ENCODE data around the gene TSPAN14.
"Not testable (repeated sequence)": the region's sequence is repeated elsewhere in the genome, so short reads cannot be mapped to it uniquely, and the experiment has no call there.

Gene TSPAN14

DNA sequence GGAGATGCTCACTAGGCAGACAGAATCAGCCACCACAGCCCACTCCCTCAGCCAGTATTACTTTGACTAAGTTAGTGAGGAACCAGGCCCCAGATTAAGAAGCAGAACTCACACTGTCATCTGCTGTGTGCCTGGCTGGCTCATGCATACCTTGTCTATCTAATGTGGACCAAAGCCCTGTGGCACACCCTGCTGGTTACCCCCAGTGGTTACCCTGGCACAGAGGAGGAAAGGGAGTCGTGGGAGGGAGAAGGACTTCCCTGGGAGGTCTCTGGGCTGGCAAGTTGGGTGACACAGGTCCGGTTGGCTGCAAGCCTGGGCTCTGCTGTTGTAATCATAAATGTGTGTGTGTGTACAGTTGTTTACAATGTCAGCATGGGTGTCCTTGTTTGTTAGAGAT, 76.1 kb downstream of the TSPAN14 start:
- DNase-seq: peak; percentile 72 to 73

DNA sequence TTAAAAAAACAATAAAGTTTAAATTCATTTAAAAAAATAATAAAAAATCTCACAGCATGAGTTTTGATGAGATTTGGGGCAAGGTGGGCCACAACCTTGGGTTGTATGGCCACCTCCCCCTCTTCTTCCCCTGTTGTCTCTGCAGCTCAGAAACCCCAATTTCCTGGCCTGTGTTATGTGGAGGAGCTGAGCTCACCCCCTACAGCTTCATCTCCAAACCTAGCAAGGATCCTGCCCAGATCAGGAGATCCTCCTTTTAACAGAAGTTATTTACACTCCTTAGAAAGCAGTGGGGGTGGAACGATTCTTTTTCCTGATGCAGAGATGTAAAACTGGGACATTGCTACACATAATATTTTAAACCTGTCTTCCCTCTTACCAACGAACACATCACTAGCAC, 76.7 kb downstream of the TSPAN14 start:
- DNase-seq: no peak

DNA sequence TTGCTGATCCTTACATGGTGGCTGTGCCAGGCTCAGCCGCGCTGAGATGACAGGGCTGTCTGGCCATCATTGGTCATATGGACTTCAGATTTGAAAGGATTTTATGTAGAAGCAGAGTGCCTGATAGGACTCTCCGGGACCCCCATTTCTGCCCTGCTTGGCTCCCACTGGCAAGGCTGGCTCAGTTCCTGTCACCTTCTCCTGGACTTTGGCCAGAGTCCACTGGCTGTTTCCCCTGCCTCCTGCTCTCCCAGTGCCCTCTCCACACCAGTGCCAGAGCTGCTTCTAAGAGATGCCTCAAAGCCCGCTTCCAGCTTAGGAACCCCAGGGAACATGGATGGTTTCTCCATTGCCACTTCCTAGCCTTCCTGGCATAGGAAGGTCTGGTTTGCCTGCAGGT, 78.5 kb downstream of the TSPAN14 start:
- no peak for DNase-seq

DNA sequence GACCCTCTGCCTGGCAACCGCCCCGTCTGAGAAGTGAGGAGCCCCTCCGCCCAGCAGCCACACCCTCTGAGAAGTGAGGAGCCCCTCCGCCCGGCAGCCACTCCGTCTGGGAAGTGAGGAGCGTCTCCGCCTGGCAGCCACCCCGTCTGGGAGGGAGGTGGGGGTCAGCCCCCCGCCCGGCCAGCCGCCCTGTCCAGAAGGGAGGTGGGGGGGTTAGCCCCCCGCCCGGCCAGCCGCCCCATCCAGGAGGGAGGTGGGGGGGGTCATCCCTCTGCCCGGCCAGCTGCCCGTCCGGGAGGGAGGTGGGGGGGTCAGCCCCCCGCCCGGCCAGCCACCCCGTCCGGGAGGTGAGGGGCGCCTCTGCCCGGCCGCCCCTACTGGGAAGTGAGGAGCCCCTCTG, 79.9 kb downstream of the TSPAN14 start:
- not testable (repeated sequence) for DNase-seq

GRCh38 chr10:80534646-80535045, 80.5 kb downstream of the TSPAN14 start:
- not testable (repeated sequence) for DNase-seq

- DNase-seq: peak; percentile 87 to 88
Measured at GRCh38 chr10:80535671-80536360, 81.7 kb downstream of the TSPAN14 start.

- peak in 1 of 2 experiments; percentile 49 for DNase-seq
Measured at GRCh38 chr10:80536361-80536835, 82.3 kb downstream of the TSPAN14 start.

GRCh38 chr10:80537086-80537735, 83.1 kb downstream of the TSPAN14 start:
- DNase-seq: peak in 1 of 2 experiments; percentile 16

GRCh38 chr10:80537736-80538480, 83.8 kb downstream of the TSPAN14 start, which contains the start of gene SH2D4B:
SH2D4B (plus strand) TSS chr10:80537902; CDS start chr10:80538332, 430 bp downstream.
- peak; percentile 14 to 16 for DNase-seq

DNA sequence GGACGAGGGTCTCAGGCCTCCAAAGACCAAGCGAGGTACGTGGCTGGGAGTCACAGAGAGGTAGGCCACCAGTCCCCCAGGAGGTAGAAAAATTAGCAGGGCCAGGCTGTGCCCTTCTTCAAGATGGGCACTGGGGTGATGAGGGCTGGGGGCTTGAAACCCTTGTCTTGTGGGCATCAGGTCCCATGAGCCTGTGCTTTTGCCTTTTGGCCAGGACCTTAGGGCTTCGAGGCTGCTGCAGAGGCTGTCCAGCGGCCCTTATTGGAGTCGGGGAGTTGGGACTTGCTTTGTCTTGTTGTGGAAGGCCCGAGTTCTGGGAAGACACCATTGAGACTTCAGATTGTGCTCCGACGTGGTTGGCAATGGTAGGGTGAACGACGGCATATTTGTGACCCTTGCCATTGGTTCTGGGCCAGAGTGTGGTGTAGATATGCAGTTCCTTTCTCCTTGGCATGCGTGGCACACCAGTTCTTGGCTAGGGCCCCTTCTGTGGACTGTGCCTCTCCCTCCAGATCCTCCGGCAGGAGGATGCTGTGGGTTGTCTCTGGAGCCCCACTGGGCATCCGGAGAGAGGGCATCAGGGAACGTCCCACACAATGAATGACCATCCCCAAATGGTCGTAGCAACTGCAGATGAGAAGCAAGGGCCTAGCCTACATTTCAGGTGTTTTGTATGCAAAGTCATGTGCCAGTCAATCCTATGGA, 84.5 kb downstream of the TSPAN14 start:
- DNase-seq: peak; percentile 9 to 12

DNA sequence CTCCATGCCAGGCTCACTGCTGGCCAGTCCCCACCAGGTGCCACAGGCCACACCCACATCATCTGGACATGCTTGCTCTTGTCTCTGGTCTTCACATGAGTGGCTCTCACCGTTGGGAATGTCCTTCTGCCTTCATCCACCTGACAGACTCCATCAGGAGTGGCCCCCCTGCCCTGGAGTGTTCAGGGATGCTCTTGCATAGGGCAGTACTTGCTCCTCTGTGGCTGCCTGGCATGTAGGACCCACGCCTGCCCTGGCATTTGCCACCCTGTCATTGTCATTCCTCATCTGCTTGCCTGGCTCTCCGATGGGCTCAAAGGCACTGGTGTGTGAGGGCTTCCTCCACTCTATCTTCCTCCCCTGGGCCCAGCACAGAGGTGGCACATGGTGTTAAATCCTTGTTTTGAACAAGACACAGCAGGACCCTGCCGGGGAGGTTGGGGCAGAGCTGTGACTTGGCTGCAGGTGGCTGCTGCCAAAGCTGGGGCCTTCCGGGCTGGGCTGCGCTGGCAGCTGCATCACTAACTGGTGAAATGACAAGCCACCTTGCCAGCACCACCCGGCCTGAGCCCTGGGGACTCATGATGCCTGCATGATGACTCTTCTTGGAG, 85.4 kb downstream of the TSPAN14 start:
- peak in 1 of 2 experiments; percentile 16 for DNase-seq

- DNase-seq: peak in 1 of 2 experiments; percentile 4
Measured at GRCh38 chr10:80540136-80540535, 86.0 kb downstream of the TSPAN14 start.

GRCh38 chr10:80540618-80540980, 86.5 kb downstream of the TSPAN14 start:
- DNase-seq: no peak

DNA sequence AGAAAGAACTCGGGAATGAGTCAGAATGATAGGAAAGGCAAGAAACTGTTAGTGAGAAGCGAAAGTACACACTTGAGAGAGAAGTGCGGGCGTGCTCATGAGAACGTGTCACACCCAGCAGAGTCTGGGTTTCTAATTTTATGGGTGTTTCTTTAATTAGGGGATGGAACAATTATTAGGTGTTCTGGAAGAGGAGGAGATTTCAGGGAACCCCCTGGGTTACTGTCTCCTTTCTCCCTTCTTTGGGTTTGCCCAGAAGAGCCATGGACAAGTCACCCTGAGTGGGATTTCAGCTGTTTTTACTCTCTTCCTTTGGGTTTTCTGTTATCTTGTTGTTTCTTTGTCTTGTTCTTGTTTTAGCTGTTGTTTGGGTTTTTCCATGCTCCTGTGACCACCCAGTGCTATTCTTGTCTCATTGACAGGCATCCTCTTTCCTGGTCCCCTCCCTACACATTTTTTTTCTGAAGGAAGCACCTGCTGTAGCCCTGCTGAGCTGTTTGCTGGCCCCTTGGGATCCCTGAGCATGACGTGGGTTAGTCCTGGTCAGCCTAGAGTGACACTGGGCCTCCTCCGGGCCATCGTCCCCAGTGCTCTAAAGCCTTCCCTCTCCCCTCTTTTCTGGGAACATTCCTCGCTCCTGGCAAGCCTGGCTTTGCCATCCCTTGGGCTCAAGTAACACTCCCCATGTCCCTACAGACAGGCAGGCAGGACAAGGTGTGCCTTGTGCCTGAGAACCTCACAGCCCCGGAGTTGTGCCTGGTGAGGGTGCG, 87.1 kb downstream of the TSPAN14 start:
- DNase-seq: no peak

DNA sequence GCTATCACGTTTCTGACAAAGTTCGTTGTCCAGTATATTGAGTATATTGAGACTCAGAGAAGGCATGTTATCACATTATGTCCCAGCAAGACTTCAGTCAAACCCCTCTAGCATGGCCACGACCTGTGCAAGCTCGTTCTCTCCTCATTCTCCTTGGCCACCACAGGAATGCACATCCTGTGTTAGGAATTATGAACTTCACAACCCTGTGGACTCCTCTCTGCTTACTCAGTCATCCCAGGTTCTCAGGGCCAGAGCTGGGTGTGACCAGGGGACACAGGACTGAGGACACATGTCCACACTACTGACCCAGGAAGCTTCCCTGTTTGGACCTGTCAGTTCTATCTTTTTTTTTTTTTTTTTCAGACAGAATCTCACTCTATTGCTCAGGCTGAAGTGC, 87.9 kb downstream of the TSPAN14 start:
- no peak for DNase-seq

DNA sequence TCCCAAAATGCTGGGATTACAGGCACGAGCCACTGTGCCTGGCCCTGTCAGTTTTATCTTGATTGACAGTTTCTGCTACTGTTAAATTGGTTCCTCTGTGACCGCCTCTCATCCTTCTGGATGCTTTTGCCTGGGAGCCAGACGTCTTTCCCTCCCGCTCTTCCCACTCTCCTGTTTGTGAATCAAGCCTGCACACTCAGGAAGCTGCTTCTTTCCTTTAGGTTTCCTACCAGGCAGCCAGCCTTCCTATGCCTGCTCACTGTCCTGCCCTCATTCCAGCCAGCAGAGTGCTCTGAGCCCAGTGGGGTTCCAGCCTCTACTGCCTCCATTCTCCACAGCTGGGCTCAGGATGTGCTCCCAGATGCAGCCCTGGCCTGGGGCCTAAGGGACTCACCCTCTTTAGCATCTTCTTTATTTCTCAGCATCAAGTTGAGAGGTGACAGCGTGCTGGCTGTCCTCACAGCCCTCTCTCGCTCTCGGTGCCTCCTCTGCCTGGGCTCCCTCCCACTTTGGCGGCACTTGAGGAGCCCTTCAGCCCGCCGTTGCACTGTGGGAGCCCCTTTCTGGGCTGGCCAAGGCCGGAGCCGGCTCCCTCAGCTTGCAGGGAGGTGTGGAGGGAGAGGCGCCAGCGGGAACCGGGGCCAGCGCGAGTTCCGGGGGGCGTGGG, 88.7 kb downstream of the TSPAN14 start:
- DNase-seq: no peak

DNA sequence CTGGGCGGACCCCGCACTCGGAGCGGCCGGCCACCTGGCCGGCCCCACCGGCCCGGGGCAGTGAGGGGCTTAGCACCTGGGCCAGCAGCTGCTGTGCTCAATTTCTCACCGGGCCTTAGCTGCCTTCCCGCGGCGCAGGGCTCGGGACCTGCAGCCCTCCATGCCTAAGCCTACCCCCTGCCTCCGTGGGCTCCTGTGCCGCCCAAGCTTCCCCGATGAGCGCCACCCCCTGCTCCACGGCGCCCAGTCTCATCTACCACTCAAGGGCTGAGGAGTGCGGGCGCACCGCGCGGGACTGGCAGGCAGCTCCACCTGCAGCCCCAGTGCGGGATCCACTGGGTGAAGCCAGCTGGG, 89.2 kb downstream of the TSPAN14 start:
- not testable (repeated sequence) for DNase-seq

DNA sequence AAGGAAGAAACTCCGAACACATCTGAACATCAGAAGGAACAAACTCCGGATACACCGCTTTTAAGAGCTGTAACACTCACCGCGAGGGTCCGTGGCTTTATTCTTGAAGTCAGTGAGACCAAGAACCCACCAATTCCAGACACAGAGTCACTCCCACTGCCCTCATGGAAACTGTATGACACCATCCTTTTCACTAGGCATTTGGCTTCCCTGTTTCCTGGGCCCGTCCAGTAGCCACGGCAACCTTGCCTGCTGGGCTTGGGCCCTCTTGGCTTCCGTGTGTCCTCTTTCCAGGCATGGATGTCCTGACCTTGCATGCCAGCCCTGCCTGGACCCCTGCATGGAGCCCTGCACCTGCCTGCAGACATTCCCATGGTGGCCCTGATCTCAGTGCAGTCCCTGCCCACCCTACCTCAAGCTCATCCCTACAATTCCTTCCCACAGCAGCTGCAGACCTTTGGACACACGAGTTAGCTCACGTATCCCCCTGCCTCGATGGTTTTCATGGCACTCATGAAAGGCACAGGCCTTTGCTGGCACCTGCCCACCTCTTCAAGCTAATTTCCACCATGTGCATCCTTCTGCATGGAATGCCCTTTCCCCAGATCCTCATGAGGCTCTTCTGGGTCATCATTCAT, 90.3 kb downstream of the TSPAN14 start:
- DNase-seq: no peak

DNA sequence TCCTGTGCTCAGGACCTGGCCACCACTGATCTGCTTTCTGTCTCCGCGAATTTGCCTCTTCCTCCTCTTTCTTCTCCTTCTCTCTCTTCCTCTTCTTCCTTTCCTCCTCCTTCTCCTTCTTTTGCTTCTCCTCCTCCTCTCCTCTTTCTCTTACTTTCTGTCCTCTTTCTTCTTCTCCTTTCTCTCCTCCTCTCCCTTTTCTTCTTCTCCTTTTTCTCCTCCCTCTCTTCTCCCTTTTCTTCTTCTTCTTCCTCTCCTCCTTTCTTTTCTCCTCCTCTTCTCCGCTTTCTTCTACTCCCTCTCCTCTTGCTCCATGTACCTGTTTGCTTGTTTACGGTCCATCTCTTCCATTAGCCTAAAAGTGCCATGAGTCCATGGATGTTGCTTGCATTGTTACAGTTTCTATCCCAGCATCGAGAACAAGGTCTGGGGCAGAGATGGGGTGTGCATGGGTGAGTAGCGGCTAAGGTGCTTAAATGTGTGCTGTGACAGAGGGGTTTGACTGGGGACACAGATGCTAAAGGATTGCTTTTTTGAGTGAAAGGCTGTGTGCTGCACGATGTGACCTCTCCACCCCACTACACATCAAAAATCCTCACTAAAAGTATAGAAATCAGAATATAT, 91.3 kb downstream of the TSPAN14 start:
- no peak for DNase-seq

DNA sequence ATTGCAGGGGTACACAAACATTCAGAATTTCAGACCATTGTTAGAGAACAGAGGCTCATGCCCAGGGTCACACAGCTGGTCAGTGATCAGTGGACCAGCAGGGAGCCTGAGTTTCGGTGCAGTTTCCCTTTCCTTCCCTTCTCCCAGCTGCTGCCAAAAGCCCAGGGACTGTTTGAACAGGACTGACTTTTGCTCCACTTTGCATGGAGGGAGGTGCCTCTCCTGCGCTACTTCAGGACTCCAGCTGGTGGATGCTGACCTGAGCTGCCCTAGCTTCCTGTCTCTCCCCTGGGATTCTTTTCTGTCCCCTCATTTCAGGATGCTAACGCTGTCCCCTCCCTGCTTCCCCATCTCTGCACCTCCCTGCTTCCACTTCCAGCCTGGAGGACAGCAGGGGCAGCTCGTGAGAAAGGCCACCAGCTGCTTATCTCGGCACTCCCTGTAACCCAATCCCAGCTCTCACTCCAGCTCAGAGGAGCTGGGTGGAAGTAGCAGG, 98.1 kb downstream of the TSPAN14 start:
- no peak for DNase-seq

Measured in activated T-cell treated with anti-CD3 and anti-CD28 coated beads, Interleukin-2, amount 50 U/mL, for 48 hours (primary cell).